Fibroblast of gingiva (primary cell): ENCODE measurements around the gene ARHGAP18.

Source experiments
- DNase-seq: peaks from one replicate; pipeline ENCODE4 v3.0.0-alpha.2; 2011; ENCODE audit warnings: low read depth

The ARHGAP18 gene

GRCh38 chr6:129614464-129614863, 95.5 kb downstream of the ARHGAP18 start:
- DNase-seq, result no peak

GRCh38 chr6:129612440-129612839, 97.5 kb downstream of the ARHGAP18 start:
- no peak for DNase-seq

GRCh38 chr6:129609635-129610034, 100.3 kb downstream of the ARHGAP18 start:
- DNase-seq, result peak; percentile 61

- DNase-seq, result peak; percentile 39
These were observed 101.0 kb downstream of the ARHGAP18 start for GRCh38 chr6:129608886-129609537.

- peak; percentile 80 for DNase-seq
These were observed 102.3 kb downstream of the ARHGAP18 start for GRCh38 chr6:129607581-129608186.

- peak; percentile 48 for DNase-seq
These were observed 103.3 kb downstream of the ARHGAP18 start for GRCh38 chr6:129606664-129607063.

GRCh38 chr6:129605967-129606366, 104.0 kb downstream of the ARHGAP18 start:
- DNase-seq, result no peak

- no peak for DNase-seq
These were observed 104.9 kb downstream of the ARHGAP18 start for GRCh38 chr6:129605095-129605494.

- no peak for DNase-seq
These were observed 105.7 kb downstream of the ARHGAP18 start for GRCh38 chr6:129604321-129604720.

GRCh38 chr6:129603741-129604140, 106.2 kb downstream of the ARHGAP18 start:
- DNase-seq, result no peak

GRCh38 chr6:129601323-129601722, 108.7 kb downstream of the ARHGAP18 start:
- DNase-seq, result no peak

GRCh38 chr6:129599467-129599866, 110.5 kb downstream of the ARHGAP18 start:
- no peak for DNase-seq

- DNase-seq, result peak; percentile 66
These were observed 111.5 kb downstream of the ARHGAP18 start for GRCh38 chr6:129598244-129599187.

GRCh38 chr6:129597023-129597713, 112.8 kb downstream of the ARHGAP18 start:
- DNase-seq, result no peak

GRCh38 chr6:129596522-129596921, 113.5 kb downstream of the ARHGAP18 start:
- DNase-seq, result peak; percentile 25

- DNase-seq, result no peak
These were observed 116.8 kb downstream of the ARHGAP18 start for GRCh38 chr6:129593233-129593564.

GRCh38 chr6:129592516-129593232, 117.3 kb downstream of the ARHGAP18 start:
- DNase-seq, result no peak

GRCh38 chr6:129590408-129591022, 119.5 kb downstream of the ARHGAP18 start:
- DNase-seq, result peak; percentile 95

- no peak for DNase-seq
These were observed 123.2 kb downstream of the ARHGAP18 start for GRCh38 chr6:129586815-129587214.

- no peak for DNase-seq
These were observed 126.1 kb downstream of the ARHGAP18 start for GRCh38 chr6:129583866-129584265.

- DNase-seq, result no peak
These were observed 131.7 kb downstream of the ARHGAP18 start for GRCh38 chr6:129578315-129578714.
